ENCODE data around the gene PDGFB. TPM values are rescaled to one million over a fixed set of nuclear protein-coding genes. Genes with fewer than 3 reads are reported as not detected.

The PDGFB gene
- total RNA-seq, 1 donor from 2014 or later: 4.7 TPM

- peaks cover 77% of the 10 kb centered on the region for H3K4me1 ChIP-seq
- peak overlapping the region; percentile 61 for H3K27ac ChIP-seq
- no peaks in the 10 kb centered on the region for H3K36me3 ChIP-seq
- TF ChIP-seq POLR2A (IDR thresholded peaks at IDR 0.05): no peak
- no peak for TF ChIP-seq POLR2AphosphoS5 (IDR thresholded peaks at IDR 0.05; ENCODE audit: insufficient read depth in 1 of 2, low read depth in 1 of 2)
- TF ChIP-seq CTCF (IDR thresholded peaks at IDR 0.05): no peak
- H3K27me3 ChIP-seq: no peaks in the 10 kb centered on the region
- intact Hi-C loops (cut with DNase I): loop anchor here (10.0 kb wide), 1 partner anchor 78 kb away; the partner anchor contains the start of gene RPL3
- no peaks in the 10 kb centered on the region for H3K9me3 ChIP-seq
- no peak for DNase-seq (ENCODE audit: extremely low spot score in 2 of 2)
- no peak overlapping the region for H3K4me3 ChIP-seq
These were observed 8.2 kb downstream of the PDGFB start for GRCh38 chr22:39236321-39237317.

- H3K27me3 ChIP-seq: no peaks in the 10 kb centered on the region
- H3K4me3 ChIP-seq: no peak overlapping the region
- H3K36me3 ChIP-seq: peaks cover 0 to 9% of the 10 kb centered on the region in 2 donors
- peaks cover 67% of the 10 kb centered on the region for H3K4me1 ChIP-seq
- H3K9me3 ChIP-seq: no peaks in the 10 kb centered on the region
- intact Hi-C loops (cut with DNase I): loop anchor here (10.0 kb wide), 1 partner anchor 80 kb away; the partner anchor contains the start of gene RPL3
- DNase-seq (ENCODE audit: extremely low spot score in 2 of 2): peak in 1 of 2 donors; percentile 94
- TF ChIP-seq CTCF (IDR thresholded peaks at IDR 0.05) (no peak), POLR2AphosphoS5 (IDR thresholded peaks at IDR 0.05; ENCODE audit: insufficient read depth in 1 of 2, low read depth in 1 of 2) (peak; percentile 33 to 34)
- H3K27ac ChIP-seq: peak overlapping the region; percentile 47
These were observed 9.7 kb downstream of the PDGFB start for GRCh38 chr22:39234867-39235687.

GRCh38 chr22:39234472-39234787, 10.4 kb downstream of the PDGFB start:
- TF ChIP-seq POLR2AphosphoS5 (IDR thresholded peaks at IDR 0.05; ENCODE audit: insufficient read depth in 1 of 2, low read depth in 1 of 2): no peak
- no peak overlapping the region for H3K4me3 ChIP-seq
- peaks cover 62% of the 10 kb centered on the region for H3K4me1 ChIP-seq
- intact Hi-C loops (cut with DNase I): loop anchor here (10.0 kb wide), 1 partner anchor 80 kb away; the partner anchor contains the start of gene RPL3
- no peak for DNase-seq (ENCODE audit: extremely low spot score in 2 of 2)
- peaks cover 0 to 14% of the 10 kb centered on the region in 2 donors for H3K36me3 ChIP-seq
- no peaks in the 10 kb centered on the region for H3K9me3 ChIP-seq
- no peaks in the 10 kb centered on the region for H3K27me3 ChIP-seq
- peak overlapping the region; percentile 63 for H3K27ac ChIP-seq

- Histone ChIP-seq H3K36me3 (peaks cover 0 to 19% of the 10 kb centered on the region in 2 donors), H3K27me3 (no peaks in the 10 kb centered on the region), H3K4me1 (peaks cover 57% of the 10 kb centered on the region), H3K27ac (peak overlapping the region; percentile 63), H3K4me3 (no peak overlapping the region), H3K9me3 (no peaks in the 10 kb centered on the region)
- TF ChIP-seq POLR2A (IDR thresholded peaks at IDR 0.05): no peak
- no peak for TF ChIP-seq POLR2AphosphoS5 (IDR thresholded peaks at IDR 0.05; ENCODE audit: insufficient read depth in 1 of 2, low read depth in 1 of 2)
- TF ChIP-seq CTCF (IDR thresholded peaks at IDR 0.05): no peak
- intact Hi-C loops (cut with DNase I): loop anchor here (10.0 kb wide), 1 partner anchor 81 kb away; the partner anchor contains the start of gene RPL3
- no peak for DNase-seq (ENCODE audit: extremely low spot score in 2 of 2)
These were observed 10.9 kb downstream of the PDGFB start for GRCh38 chr22:39233710-39234471.

Measured in vagina (tissue), 2 donors.